K562 (cell line): Measurements from ENCODE around the gene BMP2. TPM values are rescaled to one million over a fixed set of nuclear protein-coding genes. Genes with fewer than 3 reads are reported as not detected.

Experiments
- ATAC-seq: fragments of 200-7000 bp; cut with Tn5 transposase; 3 replicates; pipeline ENCODE4 v1.9.1; 2020; ENCODE audit warnings: moderate library complexity
- BruUV-seq: library from RNA; stranded (reverse); fragments of 400-500 nt; replicated peaks from 2 replicates; lab custom pipeline; 2021; lab: Mats Ljungman, UMichigan
- CTCF ChIA-PET: fragments of 300-600 bp; formaldehyde crosslinking; extraction: SDS; loops from one replicate; lab custom pipeline; 2021; ENCODE audit warnings: low intra/inter-chr PET ratio; lab: Yijun Ruan, JAX
- POLR2A ChIA-PET: fragments of 300-600, 350-650 bp; sonication (Branson Sonifier 250); formaldehyde crosslinking; extraction: SDS; loops from one replicate; lab custom pipeline; 2021; ENCODE audit warnings: antibody characterized with exemption, inconsistent platforms; lab: Yijun Ruan, JAX
- DNase-seq, 4 experiments: peaks; one replicate each; pipeline versions ENCODE4 v3.0.0 to v3.0.0-alpha.2; 2011 to 2018; ENCODE audit warnings: low spot score in 3 of 4, mixed read lengths in 3 of 4; ENCODE audit errors: extremely low read depth in 1 of 4
- FAIRE-seq: peaks from 2 replicates; lab custom pipeline; 2011; peaks lifted over from hg19 to GRCh38; lab: Jason Lieb, UNC
- H2AFZ ChIP-seq: 2 replicates; pipeline ENCODE4 v1.6.0; 2011; ENCODE audit warnings: low read depth, low read length, control low read depth, inconsistent platforms
- H3K27ac ChIP-seq: fragments of 200-600 bp; 3 replicates; pipeline ENCODE4 v1.8.0; 2011; ENCODE audit warnings: low read depth, mild to moderate bottlenecking, control low read depth, inconsistent platforms, low read length, moderate library complexity, mixed read lengths; ENCODE audit errors: extremely low read depth
- H3K27me3 ChIP-seq, 2 experiments: fragments of 300-600 bp in 1 of 2; 2 replicates in 1 of 2; 3 replicates in 1 of 2; pipeline versions ENCODE4 v1.6.0 to v1.8.0; 2011; ENCODE audit warnings: inconsistent platforms in 2 of 2, low read length in 2 of 2, mild to moderate bottlenecking in 1 of 2, mixed read lengths in 1 of 2, moderate library complexity in 1 of 2; ENCODE audit not compliant: control insufficient read depth in 2 of 2, insufficient read depth in 2 of 2
- H3K36me3 ChIP-seq: fragments of 300-600 bp; 3 replicates; pipeline ENCODE4 v1.8.0; 2011; ENCODE audit warnings: mild to moderate bottlenecking, low read length, inconsistent platforms; ENCODE audit not compliant: control insufficient read depth, insufficient read depth
- H3K4me1 ChIP-seq, 2 experiments: fragments of 200-600 bp in 1 of 2; replicated peaks in 1 of 2; 2 replicates in 1 of 2; 3 replicates in 1 of 2; pipeline versions ENCODE4 v1.5.1 to v1.8.0; 2011; ENCODE audit warnings: inconsistent platforms in 2 of 2, low read length in 2 of 2, mild to moderate bottlenecking in 1 of 2, mixed read lengths in 1 of 2, moderate library complexity in 1 of 2; ENCODE audit not compliant: control insufficient read depth in 2 of 2, insufficient read depth in 2 of 2
- H3K4me2 ChIP-seq: 2 replicates; pipeline ENCODE4 v1.6.1; 2011; ENCODE audit warnings: low read length, control low read depth, inconsistent platforms, mixed read lengths; ENCODE audit not compliant: insufficient read depth
- H3K4me3 ChIP-seq: fragments of 200-600 bp; sonication (generic), shearing (Covaris generic); 2 replicates; pipeline ENCODE4 v1.5.1; 2016; ENCODE audit warnings: control low read depth, inconsistent platforms
- H3K79me2 ChIP-seq: fragments of 200-600 bp; 3 replicates; pipeline ENCODE4 v1.8.0; 2011; ENCODE audit warnings: low read length, inconsistent platforms; ENCODE audit not compliant: control insufficient read depth, insufficient read depth
- H3K9ac ChIP-seq, 2 experiments: 2 replicates each; pipeline versions ENCODE4 v1.6.0 to v1.6.1; 2011; ENCODE audit warnings: low read depth in 2 of 2, low read length in 2 of 2, control low read depth in 1 of 2, inconsistent platforms in 1 of 2, mild to moderate bottlenecking in 1 of 2, mixed read lengths in 1 of 2; ENCODE audit not compliant: insufficient read depth in 1 of 2
- H3K9me1 ChIP-seq: one replicate; pipeline ENCODE4 v1.6.0; 2011; ENCODE audit warnings: inconsistent platforms, mild to moderate bottlenecking, low read length, moderate library complexity; ENCODE audit not compliant: control insufficient read depth, insufficient read depth
- H3K9me3 ChIP-seq: replicated peaks from 2 replicates; pipeline ENCODE4 v1.5.1; 2011; ENCODE audit warnings: low read depth, low read length, inconsistent platforms; ENCODE audit not compliant: control insufficient read depth, insufficient read depth
- H4K20me1 ChIP-seq: replicated peaks from 2 replicates; pipeline ENCODE4 v1.6.1; 2011; ENCODE audit warnings: low read length, inconsistent platforms, mixed read lengths; ENCODE audit not compliant: control insufficient read depth, insufficient read depth
- ARID3A ChIP-seq: IDR thresholded peaks from 2 replicates; pipeline ENCODE4 v1.6.1; 2012; ENCODE audit warnings: low read depth, low read length, improper control_type of control experiment, borderline replicate concordance
- CBFA2T3 ChIP-seq: fragments of 450-650 bp; IDR thresholded peaks from 2 replicates; pipeline ENCODE4 v1.6.1; 2017
- CBX1 ChIP-seq: sonication (generic); IDR thresholded peaks from 2 replicates; pipeline ENCODE4 v1.6.1; 2016; ENCODE audit warnings: antibody characterized with exemption, low read depth, mild to moderate bottlenecking
- MNT ChIP-seq, 2 experiments: fragments of 450-650 bp; conservative IDR thresholded peaks; 2 replicates each; pipeline ENCODE4 v1.6.1; 2017; ENCODE audit warnings: mild to moderate bottlenecking in 2 of 2, moderate library complexity in 2 of 2
- ZKSCAN1 ChIP-seq: fragments of 150-350 bp; IDR thresholded peaks from 2 replicates; pipeline ENCODE4 v1.6.1; 2016; ENCODE audit warnings: low read depth, low read length
- ZNF133 ChIP-seq: fragments of 250-450 bp; sonication (Bioruptor Pico); IDR thresholded peaks from 2 replicates; pipeline ENCODE4 v1.4.0; 2020; ENCODE audit warnings: mild to moderate bottlenecking
- ZNF699 ChIP-seq: fragments of 250-450 bp; sonication (Bioruptor Pico); IDR thresholded peaks from 2 replicates; pipeline ENCODE4 v1.8.0; 2021; ENCODE audit warnings: mild to moderate bottlenecking, moderate library complexity; ENCODE audit not compliant: insufficient replicate concordance
- ZSCAN29 ChIP-seq: fragments of 450-650 bp; IDR thresholded peaks from 2 replicates; pipeline ENCODE4 v1.6.1; 2017
- WGBS: fragments of 100-300 bp; shearing (Covaris generic); methylation state at CpG from one replicate; pipeline ENCODE4 v1.1.6; 2016; ENCODE audit warnings: low coverage, mixed read lengths; ENCODE audit not compliant: insufficient coverage; ENCODE audit errors: missing lambda C conversion rate; 5-methylcytosine and 5-hydroxymethylcytosine counted together
- in situ Hi-C: fragments of 300-500 bp; cut with MboI; formaldehyde crosslinking; loops from 4 replicates; pipeline ENCODE4 v1.15.0; 2018; ENCODE audit warnings: inconsistent platforms, mixed read lengths
- intact Hi-C: fragments of 100-400 bp; cut with micrococcal nuclease; formaldehyde crosslinking; loops from 2 replicates; pipeline ENCODE4 v1.14.2; 2022
- polyA plus RNA-seq, 8 experiments: library from polyadenylated mRNA; depleted of rRNA in 4 of 8; stranded (reverse) in 5 of 8; unstranded in 3 of 8; fragments of >200 nt; fragmentation: Nextera tagmentation in 2 of 8; fragmentation: Illumina TruSeq in 1 of 8; extraction: Ambion mirVana in 2 of 8; extraction: Trizol in 1 of 8; gene quantifications; 2 replicates each; pipeline versions ENCODE4 v1.2.1 to v1.2.3, GENCODE V29; 2011 to 2014; ENCODE audit warnings: inconsistent platforms in 1 of 8, missing spikeins in 1 of 8
- total RNA-seq, 7 experiments: library from RNA; depleted of rRNA in 6 of 7; stranded (reverse); fragments of >200 nt in 6 of 7; fragmentation: Illumina TruSeq in 2 of 7; extraction: Trizol in 2 of 7; gene quantifications; 2 replicates each; pipeline versions ENCODE4 v1.2.1 to v1.2.3, GENCODE V29; 2011 to 2021; ENCODE audit warnings: low replicate concordance in 1 of 7

Gene BMP2
- total and polyA plus RNA-seq, 9 of the 15 experiments (the other 6 are each of a cell fraction or from before 2014, with no cell fraction given): 0.01 to 0.07 (median 0.03) TPM; not detected in 5

GRCh38 chr20:6735942-6736845 lies 31.3 kb upstream of the BMP2 start:
- in situ Hi-C loops: no loop called here
- WGBS: 0% methylated on average over 8 of the region's 8 CpGs
- no peaks in the 10 kb centered on the region for H3K9me3 ChIP-seq
- no peaks in the 10 kb centered on the region for H3K36me3 ChIP-seq
- no peak overlapping the region for H3K9ac ChIP-seq
- no peak overlapping the region for H3K4me2 ChIP-seq
- no peaks in the 10 kb centered on the region for H4K20me1 ChIP-seq
- H3K4me3 ChIP-seq: no peak overlapping the region
- CTCF ChIA-PET: no interaction called here
- intact Hi-C loops: no loop called here
- ATAC-seq: no peak
- H3K27me3 ChIP-seq: no peaks in the 10 kb centered on the region
- TF ChIP-seq ZNF133 (CRISPR knock-in tag): no peak
- no peak for TF ChIP-seq CBX1
- TF ChIP-seq ARID3A: no peak
- no peak for TF ChIP-seq CBFA2T3
- no peak for TF ChIP-seq ZKSCAN1
- TF ChIP-seq ZNF699 (CRISPR knock-in tag): no peak
- no peak for TF ChIP-seq ZSCAN29
- no peak for TF ChIP-seq MNT (conservative IDR thresholded peaks at IDR 0.05)
- no peaks in the 10 kb centered on the region for H3K4me1 ChIP-seq
- POLR2A ChIA-PET: no interaction called here
- no TSS peak for BruUV-seq
- H2AFZ ChIP-seq: no peak overlapping the region
- DNase-seq: no peak
- no peaks in the 10 kb centered on the region for H3K9me1 ChIP-seq
- no peaks in the 10 kb centered on the region for H3K79me2 ChIP-seq
- no peak overlapping the region for H3K27ac ChIP-seq
- FAIRE-seq: no peak
